Body of pancreas (tissue), 4 donors: ENCODE data around the gene SH2D4B. TPM values are rescaled to one million over a fixed set of nuclear protein-coding genes. Genes with fewer than 3 reads are reported as not detected.

ENCODE experiments used
- ATAC-seq: fragments of 150-250 bp; one replicate; pipeline ENCODE4 v1.9.1; 2016
- DNase-seq, 4 donors: peaks; one replicate each; pipeline ENCODE4 v3.0.0-alpha.2; 2019
- H3K27ac ChIP-seq, 4 donors: fragments of 200-600 bp; sonication (generic); 1 replicate in 3 of 4; 2 replicates in 1 of 4; pipeline versions ENCODE4 v1.5.1 to v1.6.1; 2016 to 2019; ENCODE audit warnings: mild to moderate bottlenecking in 1 of 4, mixed read lengths in 1 of 4, moderate library complexity in 1 of 4
- H3K27me3 ChIP-seq, 2 donors: fragments of 200-600 bp; sonication (generic); one replicate each; pipeline ENCODE4 v1.6.0; 2016; ENCODE audit warnings: mild to moderate bottlenecking in 1 of 2
- H3K36me3 ChIP-seq, 2 donors: fragments of 200-600 bp; sonication (generic); replicated peaks in 1 of 2; 2 replicates each; pipeline ENCODE4 v1.5.1; 2016; ENCODE audit warnings: low read depth in 2 of 2; ENCODE audit not compliant: insufficient read depth in 1 of 2
- H3K4me1 ChIP-seq: fragments of 200-600 bp; sonication (generic); one replicate; pipeline ENCODE4 v1.6.0; 2016
- H3K4me3 ChIP-seq, 2 donors: fragments of 200-600 bp; sonication (generic); 1 replicate in 1 of 2; 2 replicates in 1 of 2; pipeline ENCODE4 v1.5.1; 2016 to 2019
- H3K9me3 ChIP-seq, 3 donors: fragments of 200-600 bp; sonication (generic); 1 replicate in 2 of 3; 2 replicates in 1 of 3; pipeline ENCODE4 v1.5.1; 2016
- CTCF ChIP-seq, 7 experiments: fragments of 450-650 bp in 4 of 7; fragments of 200-600 bp in 3 of 7; sonication (generic) in 3 of 7; IDR thresholded peaks; one replicate each; pipeline ENCODE4 v1.5.1; 2016 to 2019; ENCODE audit warnings: antibody characterized with exemption in 7 of 7
- POLR2A ChIP-seq, 3 donors: fragments of 450-650 bp; IDR thresholded peaks; one replicate each; pipeline ENCODE4 v1.6.1; 2016; ENCODE audit warnings: antibody characterized with exemption in 3 of 3, mild to moderate bottlenecking in 2 of 3
- WGBS, 2 donors: methylation state at CpG; one replicate each; pipeline ENCODE4 v1.1.5; 2017; 5-methylcytosine and 5-hydroxymethylcytosine counted together
- intact Hi-C: fragments of 100-400 bp; cut with DNase I; formaldehyde crosslinking; loops from one replicate; pipeline ENCODE4 v1.15.1; 2023
- total RNA-seq, 2 donors: library from RNA; depleted of rRNA; stranded (reverse); fragments of >200 nt; gene quantifications; one replicate each; pipeline ENCODE4 v1.1.0, GENCODE V29; 2016

SH2D4B gene
- total RNA-seq, 2 donors from 2014 or later, result 0.33 TPM; not detected in 1

GRCh38 chr10:80580638-80581468 lies 43.2 kb downstream of the SH2D4B start:
- no peaks in the 10 kb centered on the region for H3K36me3 ChIP-seq
- H3K4me3 ChIP-seq, result no peak overlapping the region
- H3K4me1 ChIP-seq, result no peaks in the 10 kb centered on the region
- 79 to 81% methylated on average over 7 of the region's 7 CpGs for WGBS, 2 donors
- no peaks in the 10 kb centered on the region for H3K27me3 ChIP-seq
- no peak overlapping the region for H3K27ac ChIP-seq
- intact Hi-C loops, result no loop called here
- ATAC-seq (no peak), DNase-seq (no peak)
- no peak for TF ChIP-seq CTCF (IDR thresholded peaks at IDR 0.05)
- no peak for TF ChIP-seq POLR2A (IDR thresholded peaks at IDR 0.05)
- peaks cover 0 to 7% (median 0%) of the 10 kb centered on the region in 3 donors for H3K9me3 ChIP-seq

GRCh38 chr10:80581469-80581835 lies 43.8 kb downstream of the SH2D4B start:
- Histone ChIP-seq H3K27me3 (no peaks in the 10 kb centered on the region), H3K4me3 (no peak overlapping the region), H3K36me3 (no peaks in the 10 kb centered on the region), H3K9me3 (peaks cover 0 to 7% (median 0%) of the 10 kb centered on the region in 3 donors), H3K4me1 (no peaks in the 10 kb centered on the region), H3K27ac (no peak overlapping the region)
- intact Hi-C loops, result no loop called here
- TF ChIP-seq POLR2A (IDR thresholded peaks at IDR 0.05) (no peak), CTCF (IDR thresholded peaks at IDR 0.05) (no peak)
- no peak for ATAC-seq
- WGBS, 2 donors, result 76 to 84% methylated on average over 5 of the region's 5 CpGs
- no peak for DNase-seq

- 79 to 80% methylated on average over 3 of the region's 3 CpGs for WGBS, 2 donors
- Histone ChIP-seq H3K9me3 (no peaks in the 10 kb centered on the region), H3K36me3 (no peaks in the 10 kb centered on the region), H3K4me3 (no peak overlapping the region), H3K27me3 (no peaks in the 10 kb centered on the region), H3K4me1 (no peaks in the 10 kb centered on the region), H3K27ac (no peak overlapping the region)
- intact Hi-C loops, result no loop called here
- DNase-seq (no peak), ATAC-seq (no peak)
- TF ChIP-seq POLR2A (IDR thresholded peaks at IDR 0.05), result no peak
- no peak for TF ChIP-seq CTCF (IDR thresholded peaks at IDR 0.05)
Observed at GRCh38 chr10:80582286-80582960, 44.7 kb downstream of the SH2D4B start.

GRCh38 chr10:80583685-80584084 lies 46.0 kb downstream of the SH2D4B start:
- H3K4me1 ChIP-seq, result no peaks in the 10 kb centered on the region
- intact Hi-C loops, result no loop called here
- no peaks in the 10 kb centered on the region for H3K27me3 ChIP-seq
- WGBS, 2 donors, result 40 to 54% methylated on average over 1 of the region's 1 CpG
- TF ChIP-seq CTCF (IDR thresholded peaks at IDR 0.05) (no peak), POLR2A (IDR thresholded peaks at IDR 0.05) (no peak)
- no peak for DNase-seq
- ATAC-seq, result no peak
- H3K9me3 ChIP-seq, result no peaks in the 10 kb centered on the region
- no peak overlapping the region for H3K27ac ChIP-seq
- H3K36me3 ChIP-seq, result no peaks in the 10 kb centered on the region
- H3K4me3 ChIP-seq, result no peak overlapping the region
